Neural cell (in vitro differentiated cells): ENCODE results near the gene ARID3B. TPM values are rescaled to one million over a fixed set of nuclear protein-coding genes. Genes with fewer than 3 reads are reported as not detected.

Experiments
- H2AFZ ChIP-seq: fragments of 200-600, 300-800 bp; sonication (generic), shearing (Covaris generic); 2 replicates; pipeline ENCODE4 v1.6.0; 2014; ENCODE audit warnings: low read depth, mild to moderate bottlenecking, antibody characterized with exemption, low read length, moderate library complexity
- H3F3A ChIP-seq: fragments of 200-600 bp; shearing (Covaris generic); 2 replicates; pipeline ENCODE4 v1.6.1; 2016; ENCODE audit warnings: mild to moderate bottlenecking, moderate library complexity, mixed read lengths, antibody characterized with exemption, low read length; ENCODE audit not compliant: insufficient read depth, poor library complexity, severe bottlenecking
- H3K27ac ChIP-seq: fragments of 200-600, 300-800 bp; sonication (generic), shearing (Covaris generic); 2 replicates; pipeline ENCODE4 v1.5.1; 2014; ENCODE audit warnings: mild to moderate bottlenecking, low read length, moderate library complexity
- H3K27me3 ChIP-seq: fragments of 300-800, 200-600 bp; sonication (generic), shearing (Covaris generic); 2 replicates; pipeline ENCODE4 v1.6.0; 2014; ENCODE audit warnings: mild to moderate bottlenecking, low read depth, low read length, moderate library complexity; ENCODE audit not compliant: insufficient read depth
- H3K36me3 ChIP-seq: fragments of 300-800, 200-600 bp; sonication (generic), shearing (Covaris generic); 2 replicates; pipeline ENCODE4 v1.5.1; 2014; ENCODE audit warnings: mild to moderate bottlenecking, antibody characterized with exemption, low read length, moderate library complexity; ENCODE audit not compliant: insufficient read depth
- H3K4me2 ChIP-seq: fragments of 300-800, 200-600 bp; sonication (generic), shearing (Covaris generic); 2 replicates; pipeline ENCODE4 v1.6.0; 2014; ENCODE audit warnings: mild to moderate bottlenecking, low read length
- H3K4me3 ChIP-seq: fragments of 300-800, 200-600 bp; sonication (generic), shearing (Covaris generic); 2 replicates; pipeline ENCODE4 v1.5.1; 2014; ENCODE audit warnings: mild to moderate bottlenecking, low read length, moderate library complexity
- H3K79me2 ChIP-seq: fragments of 200-600 bp; shearing (Covaris generic); replicated peaks from 2 replicates; pipeline ENCODE4 v1.6.0; 2014; ENCODE audit warnings: mild to moderate bottlenecking, low read length, moderate library complexity; ENCODE audit not compliant: insufficient read depth
- H3K9ac ChIP-seq: fragments of 300-800, 200-600 bp; sonication (generic), shearing (Covaris generic); 2 replicates; pipeline ENCODE4 v1.6.1; 2016; ENCODE audit warnings: mild to moderate bottlenecking, low read length, mixed read lengths
- H3K9me2 ChIP-seq: fragments of 200-600 bp; shearing (Covaris generic); 2 replicates; pipeline ENCODE4 v1.6.1; 2016; ENCODE audit warnings: mild to moderate bottlenecking, low read length, mixed read lengths; ENCODE audit not compliant: insufficient read depth
- H3K9me3 ChIP-seq: fragments of 200-600, 300-800 bp; sonication (generic), shearing (Covaris generic); 2 replicates; pipeline ENCODE4 v1.6.1; 2016; ENCODE audit warnings: mild to moderate bottlenecking, mixed run types, low read length, moderate library complexity, mixed read lengths
- H4K20me1 ChIP-seq: fragments of 200-600 bp; shearing (Covaris generic); 2 replicates; pipeline ENCODE4 v1.6.1; 2016; ENCODE audit warnings: mild to moderate bottlenecking, mixed run types; ENCODE audit not compliant: insufficient read depth
- EP300 ChIP-seq: fragments of 450-650 bp; conservative IDR thresholded peaks from 2 replicates; pipeline ENCODE4 v1.6.1; 2014; ENCODE audit warnings: antibody characterized with exemption, mild to moderate bottlenecking, moderate library complexity; ENCODE audit not compliant: poor library complexity, severe bottlenecking
- EZH2 ChIP-seq: fragments of 200-600, 300-800 bp; shearing (Covaris generic), sonication (generic); IDR thresholded peaks from 2 replicates; pipeline ENCODE4 v1.6.1; 2014; ENCODE audit warnings: antibody characterized with exemption, low read length, borderline replicate concordance, mild to moderate bottlenecking; ENCODE audit not compliant: insufficient read depth, poor library complexity, severe bottlenecking
- MXI1 ChIP-seq: fragments of 450-650 bp; conservative IDR thresholded peaks from 2 replicates; pipeline ENCODE4 v1.6.1; 2014; ENCODE audit warnings: antibody characterized with exemption, mild to moderate bottlenecking; ENCODE audit not compliant: poor library complexity, severe bottlenecking
- POLR2AphosphoS5 ChIP-seq: IDR thresholded peaks from 2 replicates; pipeline ENCODE4 v1.6.1; 2012
- RAD21 ChIP-seq: fragments of 450-650 bp; conservative IDR thresholded peaks from 2 replicates; pipeline ENCODE4 v1.6.1; 2014; ENCODE audit warnings: antibody characterized with exemption, mild to moderate bottlenecking, moderate library complexity
- REST ChIP-seq: IDR thresholded peaks from 2 replicates; pipeline ENCODE4 v1.6.1; 2012; ENCODE audit warnings: borderline replicate concordance
- SMC3 ChIP-seq: fragments of 450-650 bp; conservative IDR thresholded peaks from 2 replicates; pipeline ENCODE4 v1.6.1; 2014; ENCODE audit warnings: antibody characterized with exemption, mild to moderate bottlenecking, moderate library complexity; ENCODE audit not compliant: poor library complexity
- TAF1 ChIP-seq: IDR thresholded peaks from 2 replicates; pipeline ENCODE4 v1.6.1; 2012; ENCODE audit warnings: low read depth
- polyA plus RNA-seq: library from polyadenylated mRNA; depleted of rRNA; stranded (reverse); fragments of >200 nt; gene quantifications from 2 replicates; pipeline ENCODE4 v1.2.3, GENCODE V29; 2014
- TF ChIP-seq, protein P1 (sequence below): fragments of 450-650 bp; IDR thresholded peaks from 2 replicates; pipeline ENCODE4 v1.5.1; 2014; ENCODE audit warnings: antibody characterized with exemption, mild to moderate bottlenecking, moderate library complexity; ENCODE audit not compliant: poor library complexity, severe bottlenecking

Gene ARID3B
- polyA plus RNA-seq, 1 donor from 2014 or later = 11.2 TPM

DNA sequence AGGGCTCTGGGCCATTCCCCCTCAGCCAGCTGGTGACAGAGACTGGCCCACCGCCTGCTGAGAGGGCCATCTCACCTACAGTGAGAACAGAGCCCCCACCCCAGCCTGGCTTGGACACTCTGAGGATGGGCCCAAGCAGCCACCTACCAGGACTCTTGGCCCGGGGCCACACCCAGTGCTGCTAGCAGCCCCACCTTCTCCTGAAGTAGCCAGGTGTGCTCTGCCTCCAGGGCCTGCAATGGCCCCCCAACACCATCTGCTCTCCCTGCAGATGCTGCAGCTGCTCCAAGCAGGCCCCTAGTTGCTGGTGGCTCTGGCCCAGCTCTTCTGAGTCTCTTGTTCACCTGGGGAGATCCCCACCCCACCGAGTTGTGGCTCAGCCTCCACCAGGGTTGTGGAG lies 67.8 kb downstream of the ARID3B start:
- no peak overlapping the region for H2AFZ ChIP-seq
- no peaks in the 10 kb centered on the region for H3K79me2 ChIP-seq
- no peak overlapping the region for H3K4me3 ChIP-seq
- no peaks in the 10 kb centered on the region for H3K36me3 ChIP-seq
- H3K27ac ChIP-seq = no peak overlapping the region
- no peaks in the 10 kb centered on the region for H3K27me3 ChIP-seq
- no peaks in the 10 kb centered on the region for H3K9me3 ChIP-seq
- no peaks in the 10 kb centered on the region for H4K20me1 ChIP-seq
- no peak overlapping the region for H3K9ac ChIP-seq
- no peaks in the 10 kb centered on the region for H3K9me2 ChIP-seq
- H3K4me2 ChIP-seq = no peak overlapping the region
- TF ChIP-seq EP300 = no peak
- TF ChIP-seq MXI1 = no peak
- no peak for TF ChIP-seq TAF1
- no peak for TF ChIP-seq POLR2AphosphoS5
- TF ChIP-seq, protein P1, sequence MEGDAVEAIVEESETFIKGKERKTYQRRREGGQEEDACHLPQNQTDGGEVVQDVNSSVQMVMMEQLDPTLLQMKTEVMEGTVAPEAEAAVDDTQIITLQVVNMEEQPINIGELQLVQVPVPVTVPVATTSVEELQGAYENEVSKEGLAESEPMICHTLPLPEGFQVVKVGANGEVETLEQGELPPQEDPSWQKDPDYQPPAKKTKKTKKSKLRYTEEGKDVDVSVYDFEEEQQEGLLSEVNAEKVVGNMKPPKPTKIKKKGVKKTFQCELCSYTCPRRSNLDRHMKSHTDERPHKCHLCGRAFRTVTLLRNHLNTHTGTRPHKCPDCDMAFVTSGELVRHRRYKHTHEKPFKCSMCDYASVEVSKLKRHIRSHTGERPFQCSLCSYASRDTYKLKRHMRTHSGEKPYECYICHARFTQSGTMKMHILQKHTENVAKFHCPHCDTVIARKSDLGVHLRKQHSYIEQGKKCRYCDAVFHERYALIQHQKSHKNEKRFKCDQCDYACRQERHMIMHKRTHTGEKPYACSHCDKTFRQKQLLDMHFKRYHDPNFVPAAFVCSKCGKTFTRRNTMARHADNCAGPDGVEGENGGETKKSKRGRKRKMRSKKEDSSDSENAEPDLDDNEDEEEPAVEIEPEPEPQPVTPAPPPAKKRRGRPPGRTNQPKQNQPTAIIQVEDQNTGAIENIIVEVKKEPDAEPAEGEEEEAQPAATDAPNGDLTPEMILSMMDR = no peak
- no peak for TF ChIP-seq RAD21
- TF ChIP-seq REST = no peak
- TF ChIP-seq SMC3 = no peak
- TF ChIP-seq EZH2 = no peak
- no peaks in the 10 kb centered on the region for H3F3A ChIP-seq

DNA sequence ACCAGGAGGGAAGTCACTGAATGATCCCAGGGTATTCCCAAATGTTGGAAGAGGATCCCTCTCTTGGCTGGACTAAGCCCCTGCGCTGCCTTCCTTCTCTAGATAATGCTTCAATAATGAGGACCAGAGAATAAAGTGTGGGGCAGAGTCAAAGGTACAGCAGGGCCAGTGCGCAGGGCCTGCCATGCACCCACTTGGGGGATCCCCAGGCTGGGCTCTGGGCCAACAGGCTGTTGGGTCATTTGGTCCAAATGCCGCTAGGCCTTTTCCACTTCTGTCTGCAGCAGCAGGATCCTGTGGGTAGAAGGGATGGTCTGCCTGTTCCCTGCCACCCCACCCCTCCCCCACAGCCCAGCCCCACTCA lies 68.9 kb downstream of the ARID3B start:
- Histone ChIP-seq H3K4me2 (no peak overlapping the region), H3K4me3 (no peak overlapping the region), H3K9ac (no peak overlapping the region), H3K9me3 (no peaks in the 10 kb centered on the region), H3K9me2 (no peaks in the 10 kb centered on the region), H3F3A (peaks cover 1% of the 10 kb centered on the region), H3K36me3 (no peaks in the 10 kb centered on the region), H3K27ac (no peak overlapping the region), H3K27me3 (no peaks in the 10 kb centered on the region), H2AFZ (no peak overlapping the region), H3K79me2 (no peaks in the 10 kb centered on the region), H4K20me1 (no peaks in the 10 kb centered on the region)
- TF ChIP-seq RAD21 (no peak), EP300 (no peak), TAF1 (no peak), POLR2AphosphoS5 (no peak), REST (no peak), EZH2 (no peak), SMC3 (no peak), MXI1 (no peak)
- TF ChIP-seq, protein P1 = no peak
